NCI-H1694 (cell line): ENCODE measurements around the gene COL1A1.

Experiments used
- DNase-seq: peaks from one replicate; lab custom pipeline; 2025; lab: John Stamatoyannopoulos, UW

The COL1A1 gene

DNA sequence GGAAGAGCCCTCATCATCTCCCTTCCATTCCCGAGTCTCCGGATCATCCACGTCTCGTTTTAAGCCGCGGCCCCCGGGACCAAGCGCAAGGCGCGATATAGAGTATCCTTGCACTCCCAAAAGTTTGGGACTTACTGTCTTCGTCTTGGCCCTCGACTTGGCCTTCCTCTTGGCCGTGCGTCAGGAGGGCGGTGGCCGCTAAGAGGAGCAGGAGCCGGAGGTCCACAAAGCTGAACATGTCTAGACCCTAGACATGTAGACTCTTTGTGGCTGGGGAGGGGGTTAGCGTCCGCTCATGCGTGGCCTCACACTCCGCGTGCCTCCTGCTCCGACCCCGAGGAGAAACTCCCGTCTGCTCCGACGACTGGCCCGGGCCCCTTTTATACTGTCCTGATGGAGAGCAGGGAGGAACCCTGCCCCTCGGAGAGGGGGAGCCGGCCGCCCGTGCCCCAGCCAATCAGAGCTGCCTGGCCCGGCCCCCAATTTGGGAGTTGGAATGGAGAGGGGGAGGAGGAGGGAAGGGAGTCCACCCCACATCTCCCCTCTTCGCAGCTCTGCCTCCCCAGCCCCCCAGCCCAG, at the start of gene COL1A1:
Gene COL1A1 (minus strand): TSS at position 356 of the 579 bp plus-strand sequence. CDS start 118 bp downstream, at position 238.
- no peak for DNase-seq

DNA sequence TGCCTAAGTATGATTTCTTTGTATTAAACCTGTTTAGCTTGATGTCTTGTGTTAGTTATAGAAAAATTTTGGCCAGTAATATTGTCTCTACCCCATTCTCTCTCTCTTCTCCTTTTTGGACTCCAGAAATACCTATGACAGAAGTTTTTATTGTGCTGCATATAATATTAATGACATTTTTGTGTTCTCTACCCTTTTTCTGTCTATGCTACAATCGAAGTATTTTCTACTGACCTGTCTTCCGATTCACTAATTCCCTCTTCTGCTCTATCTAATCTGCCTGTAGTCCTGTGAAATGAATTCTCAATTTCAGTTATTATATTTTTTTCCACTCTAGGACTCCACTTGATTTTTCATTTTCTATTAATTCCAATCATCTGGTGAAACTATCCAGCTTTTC, 46.8 kb upstream of the COL1A1 start:
- DNase-seq: no peak

DNA sequence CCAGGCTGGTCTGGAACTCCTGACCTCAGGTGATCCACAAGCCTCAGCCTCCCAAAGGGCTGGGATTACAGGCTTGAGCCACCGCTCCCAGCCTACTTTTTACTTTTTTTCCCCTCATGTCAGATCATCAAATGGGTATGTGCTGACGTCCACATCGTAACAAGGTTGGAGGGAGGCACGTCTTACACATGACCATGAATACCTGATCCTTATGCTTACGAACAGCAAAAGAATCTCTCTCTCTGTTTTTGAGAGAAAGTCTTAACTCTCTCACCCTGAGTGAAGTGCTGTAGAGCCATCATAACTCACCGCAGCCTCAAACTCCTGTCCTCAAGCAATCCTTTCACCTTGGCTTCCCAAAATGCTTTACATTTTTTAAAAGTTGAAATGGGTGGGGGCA, 43.3 kb upstream of the COL1A1 start:
- no peak for DNase-seq

DNA sequence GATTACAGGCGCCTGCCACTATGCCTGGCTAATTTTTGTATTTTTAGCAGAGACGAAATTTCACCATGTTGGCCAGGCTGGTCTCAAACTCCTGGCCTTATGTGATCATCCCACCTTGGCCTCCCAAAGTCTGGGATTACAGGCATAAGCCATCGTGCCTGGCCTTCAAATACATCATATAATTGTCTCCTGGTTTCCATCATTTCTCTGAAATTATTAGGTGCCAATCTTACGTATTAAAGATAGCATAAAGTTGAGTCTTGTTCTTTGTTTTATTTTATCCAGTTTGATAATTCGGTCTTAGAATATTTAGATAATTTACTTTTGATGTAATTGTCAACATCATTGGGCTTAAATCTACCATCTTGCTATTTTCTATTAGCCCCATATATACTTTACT, 40.0 kb upstream of the COL1A1 start:
- no peak for DNase-seq

DNA sequence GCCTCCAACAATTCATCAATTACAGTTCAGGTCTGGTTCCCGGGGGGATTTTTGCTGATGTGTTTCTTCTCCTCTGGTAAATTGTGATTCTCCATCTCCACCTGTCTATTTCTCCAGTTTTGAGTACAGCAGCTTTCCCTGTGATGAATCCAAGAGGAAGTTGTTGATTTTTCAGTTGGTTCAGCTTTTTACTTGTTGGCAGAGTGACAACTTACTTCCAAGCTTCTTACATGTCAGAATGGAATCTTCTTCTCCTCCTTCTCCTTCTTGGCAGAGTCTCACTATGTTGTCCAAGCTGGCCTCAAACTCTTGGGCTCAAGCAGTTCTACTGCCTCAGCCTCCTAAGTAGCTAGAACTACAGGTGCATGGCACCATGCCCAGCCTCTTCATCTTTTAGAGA, 39.4 kb upstream of the COL1A1 start:
- no peak for DNase-seq

DNA sequence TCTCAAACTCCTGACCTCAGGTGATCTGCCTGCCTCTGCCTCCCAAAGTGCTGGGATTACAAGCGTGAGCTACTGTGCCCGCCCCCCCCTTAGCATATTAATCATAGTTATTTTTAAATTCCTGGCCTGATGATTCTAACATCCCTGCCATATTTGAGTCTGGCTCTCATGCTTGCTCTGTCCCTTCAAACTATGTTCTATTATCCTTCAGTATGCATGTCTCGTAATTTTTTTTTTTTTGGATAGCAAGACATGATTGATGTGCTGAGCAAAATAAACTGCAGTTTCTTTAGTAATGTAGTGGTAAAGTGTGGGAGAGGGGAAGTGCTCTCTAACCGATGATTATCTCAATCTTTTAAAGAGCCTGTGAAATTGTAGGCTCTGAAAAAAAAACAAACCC, 38.5 kb upstream of the COL1A1 start:
- DNase-seq: no peak

DNA sequence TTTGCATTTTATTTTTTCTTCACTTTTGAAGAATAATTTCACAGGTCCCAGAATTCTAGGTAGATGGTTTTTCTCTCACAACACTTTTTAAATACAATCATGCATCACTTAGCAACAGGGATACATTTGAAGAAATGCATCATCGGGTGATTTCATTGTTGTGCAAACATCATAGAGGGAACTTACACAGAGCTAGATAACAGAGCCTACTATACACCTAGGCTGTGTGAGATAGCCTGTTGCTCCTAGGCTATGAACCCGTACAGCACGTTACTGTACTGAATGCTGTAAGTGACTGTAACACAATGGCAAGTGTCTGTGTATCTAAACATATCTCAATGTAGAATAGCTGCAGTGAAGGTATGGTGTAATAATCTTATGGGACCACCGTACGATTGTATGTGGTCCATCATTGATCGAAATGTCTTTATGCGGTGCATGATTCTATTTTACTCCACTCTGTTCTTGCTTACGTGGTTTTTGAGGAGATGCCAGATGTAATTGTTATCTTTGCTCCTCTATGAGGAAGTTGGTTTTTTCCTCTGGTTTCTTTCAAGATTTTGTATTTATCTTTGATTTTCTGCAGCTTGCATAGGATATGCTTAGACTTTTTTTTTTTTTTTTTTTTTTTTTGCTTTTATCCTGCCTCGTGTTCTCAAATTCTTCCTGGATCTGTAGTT, 37.3 kb upstream of the COL1A1 start:
- DNase-seq: no peak

DNA sequence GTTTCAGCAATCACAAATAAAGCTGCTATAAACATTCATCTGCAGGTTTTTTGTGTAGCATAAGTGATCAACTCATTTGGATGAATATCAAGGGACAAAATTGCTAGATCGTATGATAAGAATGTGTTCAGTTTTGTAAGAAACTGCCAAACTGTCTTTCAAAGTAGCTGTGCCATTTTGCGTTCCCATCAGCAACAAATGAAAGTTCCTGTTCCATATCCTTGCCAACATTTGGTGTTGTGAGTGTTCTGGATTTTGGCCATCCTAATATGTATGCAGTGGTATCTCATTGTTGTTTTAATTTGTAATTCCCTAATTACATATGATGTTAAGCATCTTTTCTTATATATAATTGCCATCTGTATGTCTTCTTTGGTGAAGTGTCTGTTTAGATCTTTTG, 36.5 kb upstream of the COL1A1 start:
- DNase-seq: no peak

DNA sequence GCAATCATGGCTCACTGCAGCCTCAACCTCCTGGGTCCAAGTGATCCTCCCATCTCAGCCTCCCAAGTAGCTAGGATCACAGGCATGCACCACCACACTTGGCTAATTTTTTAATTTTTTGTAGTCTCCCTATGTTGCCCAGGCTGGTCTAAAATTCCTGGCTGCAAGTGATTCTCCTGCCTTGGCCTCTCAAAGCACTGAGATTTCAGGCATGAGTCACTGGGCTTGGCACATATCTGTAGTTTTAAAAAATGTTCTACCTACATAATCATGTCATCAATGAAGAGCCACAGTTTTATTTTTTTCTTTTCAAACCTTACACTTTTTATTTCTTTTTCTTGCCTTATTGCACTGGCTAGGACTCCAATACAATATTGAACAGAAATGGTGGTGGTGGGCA, 33.1 kb upstream of the COL1A1 start:
- DNase-seq: no peak

DNA sequence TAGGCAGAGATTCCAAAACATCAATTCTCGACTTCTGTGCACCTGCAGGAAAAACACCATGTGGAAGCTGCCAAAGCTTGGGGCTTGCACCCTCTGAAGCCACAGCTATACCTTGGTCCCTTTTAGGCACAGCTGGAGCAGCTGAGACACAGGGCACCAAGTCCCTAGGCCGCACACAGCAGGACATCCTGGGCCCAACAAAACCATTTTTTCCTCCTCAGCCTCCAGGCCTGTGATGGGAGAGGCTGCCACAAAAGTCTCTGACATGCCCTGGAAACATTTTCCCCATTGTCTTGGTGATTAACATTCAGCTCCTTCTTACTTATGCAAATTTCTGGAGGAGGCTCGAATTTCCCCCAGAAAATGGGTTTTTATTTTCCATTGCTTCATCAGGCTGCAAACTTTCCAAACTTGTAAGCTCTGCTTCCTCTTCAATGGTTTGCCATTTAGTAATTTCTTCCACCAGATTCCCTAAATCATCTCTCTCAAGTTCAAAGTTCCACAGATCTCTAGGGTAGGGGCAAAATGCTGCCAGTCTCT, 24.3 kb upstream of the COL1A1 start:
- DNase-seq: no peak

DNA sequence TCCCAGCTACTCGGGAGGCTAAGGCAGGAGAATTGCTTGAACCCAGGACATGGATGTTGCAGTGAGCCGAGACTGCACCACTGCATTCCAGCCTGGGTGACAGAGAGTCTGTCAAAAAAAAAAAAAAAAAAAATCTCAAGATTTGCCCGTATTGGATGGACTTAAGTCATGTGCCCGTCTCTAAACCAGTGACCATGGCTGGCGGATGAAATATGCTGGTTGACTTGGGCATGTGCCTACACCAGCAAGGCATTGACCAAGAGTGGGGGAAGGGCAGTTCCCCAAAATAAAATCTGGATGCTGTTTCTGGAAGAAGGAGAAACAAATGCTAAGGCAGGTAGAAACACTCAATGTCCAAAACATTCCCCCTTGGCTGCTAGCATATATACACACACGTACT, 21.5 kb upstream of the COL1A1 start:
- no peak for DNase-seq

DNA sequence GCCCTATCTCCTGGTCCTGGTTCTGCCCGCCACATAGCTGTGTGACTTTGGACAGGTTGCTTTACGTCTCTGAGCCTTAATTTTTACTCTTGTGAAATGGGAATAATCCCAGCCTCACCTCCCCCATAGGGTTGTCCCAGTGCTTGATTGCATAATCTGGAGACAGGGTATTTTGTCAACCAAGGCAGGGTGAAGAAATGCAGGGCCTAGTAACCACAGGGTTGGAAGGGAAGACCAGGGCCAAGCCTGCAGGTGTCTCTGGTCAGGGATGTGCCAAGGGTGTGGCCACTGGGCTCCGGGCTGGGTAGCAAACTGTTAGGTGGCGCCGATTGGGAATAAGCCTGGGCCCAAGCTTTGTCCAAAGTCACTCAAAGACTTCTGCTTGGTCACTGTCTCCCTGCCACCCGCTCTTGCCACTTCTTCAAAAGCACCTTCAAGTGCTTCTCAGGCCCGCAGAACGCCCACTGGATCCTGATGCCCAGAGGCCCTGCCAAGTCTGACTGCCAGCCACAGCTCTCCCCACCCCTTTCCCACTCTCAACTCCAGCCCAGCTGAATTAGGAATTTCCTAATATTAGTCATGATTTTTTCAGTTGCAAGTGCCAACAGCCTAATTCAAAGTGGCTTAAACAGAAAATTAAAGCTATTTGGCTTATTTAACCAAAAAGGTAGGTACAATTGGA, 20.6 kb upstream of the COL1A1 start:
- no peak for DNase-seq

DNA sequence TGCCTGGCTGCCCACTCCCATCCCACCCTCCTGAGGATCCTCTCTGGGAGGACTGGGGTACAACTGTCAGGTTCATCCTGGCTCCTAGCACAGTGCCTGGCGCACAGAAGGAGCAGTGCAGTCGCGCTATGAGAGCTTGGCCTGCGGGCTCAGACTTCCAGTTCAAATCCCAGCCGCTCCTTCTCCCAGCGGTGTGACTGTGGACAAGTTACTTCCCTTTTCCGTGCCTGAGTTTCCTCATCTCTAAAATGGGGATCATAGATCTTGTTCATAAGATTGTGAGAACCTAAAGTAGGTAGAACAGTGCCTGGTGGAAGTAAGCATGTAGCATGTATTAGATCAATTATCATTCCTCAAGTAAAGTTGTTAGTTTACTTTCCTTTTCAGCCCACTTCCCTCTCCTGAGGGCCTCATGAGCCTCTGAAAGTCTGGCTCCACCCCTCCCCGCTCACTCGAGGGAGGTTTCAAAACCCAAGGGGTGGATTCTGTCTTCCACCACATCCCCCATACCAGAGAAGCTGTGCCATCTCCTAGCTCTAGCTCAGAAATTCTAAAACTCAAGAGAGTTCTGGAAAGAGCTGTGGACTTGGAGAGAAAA, 19.9 kb upstream of the COL1A1 start:
- DNase-seq: no peak

DNA sequence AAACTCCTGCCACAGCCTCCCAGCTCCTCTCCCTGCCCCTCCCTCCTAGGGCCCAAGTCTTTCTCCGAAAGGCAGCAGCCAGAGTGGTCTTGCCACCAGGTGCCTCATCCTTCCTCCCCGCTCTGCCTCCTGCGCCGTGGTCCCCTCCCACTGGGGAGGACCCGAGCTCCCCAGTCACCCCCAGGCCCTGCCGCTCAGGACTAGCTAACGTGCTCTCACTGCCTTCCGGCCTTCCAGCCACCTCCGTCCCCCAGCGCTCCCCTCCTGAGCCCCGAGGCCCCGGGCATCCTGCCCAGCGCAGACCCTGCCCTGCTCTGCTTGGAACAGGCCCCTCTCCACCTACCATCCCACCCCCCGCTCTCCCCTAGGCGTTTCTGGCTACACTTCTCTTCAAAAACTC, 19.4 kb upstream of the COL1A1 start:
- no peak for DNase-seq

DNA sequence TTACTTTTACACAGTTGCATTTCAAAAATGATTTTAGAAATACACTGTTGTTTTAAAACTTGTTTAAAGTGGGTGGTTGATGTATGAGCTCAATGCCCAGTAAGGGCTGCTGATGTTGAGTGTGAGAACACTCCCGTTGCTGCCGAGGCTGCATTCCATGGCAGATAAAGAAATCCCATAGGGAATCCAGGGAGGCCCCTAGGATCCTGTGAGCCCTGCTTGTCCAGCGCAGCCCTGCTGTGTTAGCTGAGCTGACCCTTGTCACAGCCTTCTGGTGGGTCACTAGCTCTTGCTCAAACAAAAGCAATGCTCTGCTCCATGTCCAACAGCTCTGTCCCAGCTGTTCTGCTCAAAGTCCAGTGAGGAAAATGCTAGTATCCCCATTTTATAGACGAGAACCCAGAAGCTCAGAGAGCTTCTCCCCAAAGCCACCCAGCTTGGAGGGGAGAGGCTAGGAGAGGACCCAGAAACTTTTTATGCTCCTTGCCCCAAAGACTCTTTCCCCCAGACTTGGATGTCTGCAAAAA, 18.6 kb upstream of the COL1A1 start:
- DNase-seq: no peak

DNA sequence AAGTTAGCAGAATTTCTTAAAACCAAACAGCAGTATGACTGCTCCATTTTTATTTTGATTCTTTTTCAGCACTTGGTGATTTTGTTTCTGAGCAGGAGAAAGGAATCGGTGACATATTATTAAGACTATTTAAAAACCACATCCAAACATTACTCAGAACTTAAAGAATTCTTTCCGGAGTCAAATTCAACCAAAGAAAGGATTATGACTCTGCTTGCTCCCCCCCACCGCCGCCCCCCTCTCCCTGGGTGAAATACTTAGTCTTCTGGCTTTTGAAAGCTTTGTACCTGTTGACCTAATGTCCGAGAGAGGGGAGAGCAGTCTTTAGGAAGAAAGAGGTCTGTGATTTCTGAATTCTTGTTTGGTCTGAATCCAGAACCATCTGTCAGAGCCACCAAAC, 17.9 kb upstream of the COL1A1 start:
- DNase-seq: no peak

DNA sequence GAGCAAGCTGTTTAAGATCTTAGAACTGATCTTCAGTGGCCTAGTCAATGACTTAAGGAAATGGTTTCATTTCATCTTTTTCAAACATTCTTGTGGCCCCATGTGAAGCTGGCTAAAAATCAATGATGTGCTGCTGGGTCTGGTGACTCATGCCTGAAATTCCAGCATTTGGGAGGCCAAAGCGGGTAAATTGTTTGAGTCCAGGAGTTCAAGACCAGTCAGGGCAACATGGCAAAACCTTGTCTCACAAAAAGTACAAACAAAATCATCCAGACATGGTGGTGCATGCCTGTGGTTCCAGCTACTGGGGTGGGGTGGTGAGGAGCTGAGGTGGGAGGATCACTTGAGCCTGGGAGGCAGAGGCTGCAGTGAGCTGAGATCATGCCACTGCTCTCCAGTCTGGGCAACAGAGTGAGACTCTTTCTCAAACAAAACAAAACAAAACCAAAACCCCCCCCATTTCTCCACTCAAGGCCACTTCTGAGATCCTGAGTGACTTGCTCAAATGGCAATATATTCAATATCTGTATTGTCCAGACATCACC, 17.4 kb upstream of the COL1A1 start:
- no peak for DNase-seq

DNA sequence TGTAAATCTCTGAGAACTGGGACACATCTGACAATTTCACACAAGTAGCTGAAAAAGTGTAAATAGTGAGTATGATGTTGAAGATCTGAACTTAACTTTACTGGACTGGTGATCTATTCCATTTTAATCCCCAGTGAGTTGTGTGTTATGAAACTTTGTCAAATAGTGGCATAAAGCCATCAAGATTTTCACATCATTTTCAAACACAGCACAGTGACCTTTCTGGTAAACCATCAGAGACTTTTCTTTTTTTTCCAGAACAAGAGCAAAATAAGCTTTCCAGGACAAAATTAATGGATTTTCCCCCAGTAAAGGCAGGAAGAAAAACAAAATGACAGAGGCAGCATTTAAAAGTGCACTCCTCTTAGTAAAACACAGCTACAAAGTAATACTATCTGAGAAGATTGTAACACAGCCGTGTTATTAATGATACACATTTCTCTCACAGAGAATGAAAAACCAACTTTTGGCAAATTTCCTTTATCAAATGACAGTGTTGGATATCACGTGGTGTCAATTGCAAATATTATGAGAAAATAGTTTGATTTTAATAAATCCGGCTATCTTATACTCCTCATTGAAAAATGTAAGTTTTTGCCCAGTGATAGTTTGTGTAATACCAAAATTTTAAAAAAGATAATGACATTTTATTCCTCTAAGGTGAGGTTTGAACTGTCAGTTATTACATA, 16.8 kb upstream of the COL1A1 start:
- no peak for DNase-seq

DNA sequence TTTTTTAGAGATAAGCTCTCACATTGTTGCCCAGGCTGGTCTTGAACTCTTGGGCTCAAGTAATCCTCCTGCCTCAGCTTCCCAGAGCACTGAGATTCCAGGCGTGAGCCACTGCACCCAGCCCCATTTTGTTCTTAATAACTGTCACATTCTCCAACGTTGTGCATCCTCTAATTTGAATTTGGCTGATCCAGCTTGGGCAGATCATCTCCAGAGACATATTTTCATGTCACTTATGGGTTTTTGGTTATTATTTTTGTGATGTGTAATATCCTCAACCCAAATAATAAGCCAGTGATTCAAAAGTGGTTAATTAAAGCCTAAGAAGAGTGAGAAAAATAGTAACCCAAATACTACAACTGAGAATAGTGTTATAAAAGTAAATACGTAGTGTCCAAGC, 16.2 kb upstream of the COL1A1 start:
- DNase-seq: no peak

DNA sequence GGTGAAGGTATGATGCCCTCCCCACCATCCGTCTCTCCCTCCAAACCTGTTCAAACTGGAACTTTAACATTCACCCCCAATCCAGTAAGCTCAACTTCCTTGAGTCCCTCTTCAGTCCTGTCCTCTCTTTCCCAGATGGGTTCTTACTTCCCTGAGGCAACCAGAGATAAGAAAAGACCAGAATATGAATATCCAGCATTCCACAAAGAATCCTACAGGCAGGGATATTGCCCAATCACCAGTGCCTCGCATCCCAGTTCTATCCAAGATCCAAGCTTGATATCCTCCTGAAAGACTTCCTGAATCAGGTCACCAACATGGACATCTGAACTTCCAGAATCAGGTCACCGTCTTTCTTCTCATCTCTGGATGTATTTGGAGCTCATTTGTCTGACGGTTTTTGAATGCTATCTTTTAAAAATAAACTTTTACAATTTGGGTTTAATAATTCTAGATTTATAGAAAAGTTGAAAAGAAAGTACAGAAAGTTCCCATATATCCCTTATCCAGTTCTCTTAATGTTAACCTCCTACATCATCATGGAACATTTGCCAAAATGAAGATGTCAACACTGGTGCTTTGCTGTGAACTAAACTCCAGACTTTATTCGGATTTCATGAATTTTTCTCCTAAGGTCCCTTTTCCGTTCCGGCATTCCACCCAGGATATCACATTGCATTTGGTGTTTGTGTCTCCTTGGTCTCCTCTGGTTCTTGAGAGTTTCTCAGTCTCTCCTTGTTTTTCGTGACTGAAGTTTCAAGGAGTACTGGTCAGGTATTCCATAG, 13.7 kb upstream of the COL1A1 start:
- DNase-seq: no peak
